SU-DHL-6 (cell line): ENCODE results near the gene SPTLC3.

Experiments
- H2AFZ ChIP-seq: fragments of 200-600 bp; sonication (generic); 2 replicates; pipeline ENCODE4 v1.6.1; 2014; ENCODE audit warnings: low read depth, mild to moderate bottlenecking, moderate library complexity, mixed read lengths, antibody characterized with exemption, low read length; ENCODE audit not compliant: severe bottlenecking
- H3F3A ChIP-seq: fragments of 200-600 bp; shearing (Covaris generic); 2 replicates; pipeline ENCODE4 v1.6.0; 2016; ENCODE audit warnings: antibody characterized with exemption, mild to moderate bottlenecking; ENCODE audit not compliant: insufficient read depth
- H3K27ac ChIP-seq: fragments of 200-600 bp; sonication (generic); 2 replicates; pipeline ENCODE4 v1.5.1; 2016; ENCODE audit warnings: low read depth, mild to moderate bottlenecking, low read length, moderate library complexity, mixed read lengths
- H3K27me3 ChIP-seq: fragments of 200-600 bp; sonication (generic), shearing (Covaris generic); 2 replicates; pipeline ENCODE4 v1.6.0; 2014; ENCODE audit warnings: mild to moderate bottlenecking, low read length
- H3K36me3 ChIP-seq: fragments of 200-600 bp; sonication (generic); 2 replicates; pipeline ENCODE4 v1.6.1; 2014; ENCODE audit warnings: mild to moderate bottlenecking, low read length, mixed read lengths
- H3K4me2 ChIP-seq: fragments of 300-600, 200-600 bp; shearing (Covaris generic), sonication (generic); 2 replicates; pipeline ENCODE4 v1.6.0; 2014; ENCODE audit warnings: low read length, low read depth, mild to moderate bottlenecking; ENCODE audit not compliant: poor library complexity, severe bottlenecking
- H3K4me3 ChIP-seq: fragments of 200-600 bp; sonication (generic); 2 replicates; pipeline ENCODE4 v1.5.1; 2014; ENCODE audit warnings: antibody characterized with exemption, low read length, mild to moderate bottlenecking, mixed read lengths; ENCODE audit not compliant: insufficient read depth, poor library complexity, severe bottlenecking
- H3K79me2 ChIP-seq: fragments of 200-600 bp; sonication (generic); 2 replicates; pipeline ENCODE4 v1.6.1; 2014; ENCODE audit warnings: mild to moderate bottlenecking, low read length, moderate library complexity; ENCODE audit not compliant: insufficient read depth
- H3K9ac ChIP-seq: fragments of 200-600 bp; sonication (generic); 2 replicates; pipeline ENCODE4 v1.7.0; 2014; ENCODE audit warnings: mild to moderate bottlenecking, low read length
- H3K9me2 ChIP-seq: fragments of 200-600 bp; sonication (generic); replicated peaks from 2 replicates; pipeline ENCODE4 v1.6.1; 2014; ENCODE audit warnings: low read length; ENCODE audit not compliant: insufficient read depth
- H3K9me3 ChIP-seq: fragments of 200-600 bp; sonication (generic); 2 replicates; pipeline ENCODE4 v1.6.1; 2014; ENCODE audit warnings: low read length, mixed read lengths; ENCODE audit not compliant: insufficient read depth
- H4K20me1 ChIP-seq: fragments of 200-600 bp; sonication (generic); 2 replicates; pipeline ENCODE4 v1.6.1; 2014; ENCODE audit warnings: low read depth, mild to moderate bottlenecking, antibody characterized with exemption, low read length, moderate library complexity, mixed read lengths
- EZH2phosphoT487 ChIP-seq: fragments of 200-600 bp; sonication (generic), shearing (Covaris generic); conservative IDR thresholded peaks from 2 replicates; pipeline ENCODE4 v1.6.1; 2018; ENCODE audit warnings: mild to moderate bottlenecking, antibody characterized with exemption, low read length, moderate library complexity, mixed read lengths
- TF ChIP-seq, protein P1 (sequence below): fragments of 200-600 bp; sonication (generic); IDR thresholded peaks from one replicate; pipeline ENCODE4 v1.5.1; 2017; ENCODE audit warnings: antibody characterized with exemption, mild to moderate bottlenecking, low read length, moderate library complexity; ENCODE audit not compliant: insufficient read depth, poor library complexity, severe bottlenecking

SPTLC3 gene

DNA sequence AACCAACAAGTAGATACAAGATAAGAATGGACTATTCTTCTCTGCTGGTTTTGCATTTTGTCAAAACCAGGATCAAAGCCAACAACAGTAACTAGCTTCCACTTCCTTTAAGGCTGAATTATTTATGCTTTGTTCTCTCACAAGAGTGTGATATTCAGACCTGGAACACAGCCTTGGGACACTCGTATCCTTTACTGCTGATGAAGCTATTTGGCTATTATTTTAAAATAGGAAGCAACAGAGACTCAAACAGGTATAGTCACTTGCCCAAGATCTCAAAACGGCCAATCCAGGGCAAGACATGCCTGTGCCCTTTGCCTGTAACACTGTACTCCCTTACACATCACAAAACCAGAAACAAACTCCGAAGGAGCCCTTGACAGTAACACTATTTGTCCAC, 19.9 kb downstream of the SPTLC3 start:
- Histone ChIP-seq H3K4me2 (no peak overlapping the region), H3K36me3 (no peaks in the 10 kb centered on the region), H3K79me2 (no peaks in the 10 kb centered on the region), H3K9ac (no peak overlapping the region), H4K20me1 (no peaks in the 10 kb centered on the region), H3K9me3 (no peaks in the 10 kb centered on the region), H3K9me2 (no peaks in the 10 kb centered on the region), H3F3A (no peaks in the 10 kb centered on the region), H3K27me3 (no peaks in the 10 kb centered on the region), H3K27ac (no peak overlapping the region), H2AFZ (no peak overlapping the region), H3K4me3 (no peak overlapping the region)
- TF ChIP-seq EZH2phosphoT487, result no peak
- TF ChIP-seq, protein P1, sequence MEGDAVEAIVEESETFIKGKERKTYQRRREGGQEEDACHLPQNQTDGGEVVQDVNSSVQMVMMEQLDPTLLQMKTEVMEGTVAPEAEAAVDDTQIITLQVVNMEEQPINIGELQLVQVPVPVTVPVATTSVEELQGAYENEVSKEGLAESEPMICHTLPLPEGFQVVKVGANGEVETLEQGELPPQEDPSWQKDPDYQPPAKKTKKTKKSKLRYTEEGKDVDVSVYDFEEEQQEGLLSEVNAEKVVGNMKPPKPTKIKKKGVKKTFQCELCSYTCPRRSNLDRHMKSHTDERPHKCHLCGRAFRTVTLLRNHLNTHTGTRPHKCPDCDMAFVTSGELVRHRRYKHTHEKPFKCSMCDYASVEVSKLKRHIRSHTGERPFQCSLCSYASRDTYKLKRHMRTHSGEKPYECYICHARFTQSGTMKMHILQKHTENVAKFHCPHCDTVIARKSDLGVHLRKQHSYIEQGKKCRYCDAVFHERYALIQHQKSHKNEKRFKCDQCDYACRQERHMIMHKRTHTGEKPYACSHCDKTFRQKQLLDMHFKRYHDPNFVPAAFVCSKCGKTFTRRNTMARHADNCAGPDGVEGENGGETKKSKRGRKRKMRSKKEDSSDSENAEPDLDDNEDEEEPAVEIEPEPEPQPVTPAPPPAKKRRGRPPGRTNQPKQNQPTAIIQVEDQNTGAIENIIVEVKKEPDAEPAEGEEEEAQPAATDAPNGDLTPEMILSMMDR, result no peak

DNA sequence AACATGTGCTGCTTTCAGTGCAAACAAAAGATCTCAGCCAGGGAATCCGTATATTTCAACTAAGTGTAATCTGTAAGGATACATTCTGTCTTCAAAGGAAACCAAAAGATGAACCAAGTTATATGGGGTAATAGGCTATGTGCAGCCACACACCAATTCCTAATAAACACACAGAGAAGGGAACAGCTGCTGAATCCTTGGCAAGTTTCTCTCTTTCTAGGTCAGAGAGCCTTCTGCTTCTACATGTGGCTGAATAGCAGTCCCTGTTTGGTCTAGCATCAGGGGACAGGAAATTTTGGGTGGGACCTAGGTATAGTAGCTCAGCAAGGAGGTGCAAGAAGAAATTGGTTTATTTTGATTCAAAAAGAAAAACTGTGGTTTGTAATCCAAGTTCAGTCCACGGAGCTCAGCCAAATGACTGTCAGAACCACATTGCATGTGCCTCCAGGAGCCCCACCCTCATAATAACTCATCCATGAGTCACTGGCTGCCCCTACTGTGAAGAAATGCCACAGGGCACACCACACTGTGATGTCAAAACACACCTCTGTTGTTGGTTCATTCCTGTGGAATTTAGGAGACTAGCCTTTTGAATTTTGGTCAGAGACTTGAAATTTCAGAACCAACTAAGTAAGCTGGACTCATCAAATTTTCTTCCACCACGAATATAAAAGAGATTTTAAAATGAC, 21.1 kb downstream of the SPTLC3 start:
- H3K4me2 ChIP-seq, result no peak overlapping the region

DNA sequence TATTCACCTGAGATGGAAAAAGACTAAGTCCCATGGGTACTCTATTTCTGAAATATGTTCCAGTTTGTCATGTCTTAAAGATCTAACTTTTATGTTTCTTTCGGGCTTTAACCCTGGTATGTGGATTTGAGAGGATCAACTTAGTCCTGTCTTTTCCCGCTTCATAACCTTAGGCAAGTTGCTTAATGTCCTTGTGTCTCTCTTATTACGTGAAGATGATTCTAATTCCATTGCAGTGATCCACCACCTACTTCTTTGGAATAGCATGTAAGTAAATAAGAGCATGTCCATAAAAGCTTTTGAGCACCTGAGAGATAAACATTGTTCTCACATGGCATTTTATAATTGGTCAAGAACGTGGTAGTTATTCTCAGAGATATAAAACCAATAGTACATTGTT, 23.0 kb downstream of the SPTLC3 start:
- Histone ChIP-seq H3K27ac (no peak overlapping the region), H3K79me2 (no peaks in the 10 kb centered on the region), H3K4me2 (no peak overlapping the region), H3F3A (no peaks in the 10 kb centered on the region), H3K36me3 (no peaks in the 10 kb centered on the region), H2AFZ (no peak overlapping the region), H3K9ac (no peak overlapping the region), H4K20me1 (no peaks in the 10 kb centered on the region), H3K9me2 (no peaks in the 10 kb centered on the region), H3K27me3 (no peaks in the 10 kb centered on the region), H3K4me3 (no peak overlapping the region), H3K9me3 (no peaks in the 10 kb centered on the region)
- TF ChIP-seq EZH2phosphoT487, result no peak
- TF ChIP-seq, protein P1, result no peak

More for the DNA sequence above, 21.1 kb downstream of the SPTLC3 start:
- Histone ChIP-seq H3K4me3 (no peak overlapping the region), H4K20me1 (no peaks in the 10 kb centered on the region), H3K36me3 (no peaks in the 10 kb centered on the region), H3K9me3 (no peaks in the 10 kb centered on the region), H3K9me2 (no peaks in the 10 kb centered on the region), H3K9ac (no peak overlapping the region), H2AFZ (no peak overlapping the region), H3F3A (no peaks in the 10 kb centered on the region), H3K27me3 (no peaks in the 10 kb centered on the region), H3K79me2 (no peaks in the 10 kb centered on the region), H3K27ac (no peak overlapping the region)
- TF ChIP-seq, protein P1, result no peak
- TF ChIP-seq EZH2phosphoT487, result no peak
